Measurements from ENCODE around the gene MOB3C. TPM values are rescaled to one million over a fixed set of nuclear protein-coding genes. Genes with fewer than 3 reads are reported as not detected.
"Not testable (repeated sequence)": the region's sequence is repeated elsewhere in the genome, so short reads cannot be mapped to it uniquely, and the experiment has no call there.

MOB3C gene
- total RNA-seq, 2 experiments from 2014 or later, result 2.7 to 3.8 TPM

- Histone ChIP-seq H3K4me2 (ENCODE audit: low read length) (no peak overlapping the region), H2AFZ (ENCODE audit: low read length) (no peak overlapping the region), H3K4me3 (ENCODE audit: low read depth, low read length, poor library complexity, severe bottlenecking) (no peak overlapping the region), H3K79me2 (ENCODE audit: insufficient read depth, low read depth, low read length) (no peaks in the 10 kb centered on the region), H4K20me1 (ENCODE audit: insufficient read depth, low read length) (no peaks in the 10 kb centered on the region), H3K4me1 (ENCODE audit: insufficient read depth, low read length, poor library complexity, severe bottlenecking) (no peaks in the 10 kb centered on the region), H3K36me3 (ENCODE audit: insufficient read depth, low read length) (peaks cover 63% of the 10 kb centered on the region), H3K27ac (ENCODE audit: low read depth, low read length, poor library complexity, severe bottlenecking) (no peak overlapping the region), H3K9me2 (ENCODE audit: insufficient read depth, low read length) (no peaks in the 10 kb centered on the region), H3K9me3 (ENCODE audit: low read length) (peaks cover 21% of the 10 kb centered on the region)
- DNase-seq (ENCODE audit: low spot score), result no peak
- intact Hi-C loops (cut with micrococcal nuclease; ENCODE audit: unreplicated experiment), result no loop called here
- TF ChIP-seq EZH2phosphoT487 (IDR thresholded peaks at IDR 0.05; ENCODE audit: borderline replicate concordance, low read depth, low read length), result no peak
- TF ChIP-seq, protein P1, sequence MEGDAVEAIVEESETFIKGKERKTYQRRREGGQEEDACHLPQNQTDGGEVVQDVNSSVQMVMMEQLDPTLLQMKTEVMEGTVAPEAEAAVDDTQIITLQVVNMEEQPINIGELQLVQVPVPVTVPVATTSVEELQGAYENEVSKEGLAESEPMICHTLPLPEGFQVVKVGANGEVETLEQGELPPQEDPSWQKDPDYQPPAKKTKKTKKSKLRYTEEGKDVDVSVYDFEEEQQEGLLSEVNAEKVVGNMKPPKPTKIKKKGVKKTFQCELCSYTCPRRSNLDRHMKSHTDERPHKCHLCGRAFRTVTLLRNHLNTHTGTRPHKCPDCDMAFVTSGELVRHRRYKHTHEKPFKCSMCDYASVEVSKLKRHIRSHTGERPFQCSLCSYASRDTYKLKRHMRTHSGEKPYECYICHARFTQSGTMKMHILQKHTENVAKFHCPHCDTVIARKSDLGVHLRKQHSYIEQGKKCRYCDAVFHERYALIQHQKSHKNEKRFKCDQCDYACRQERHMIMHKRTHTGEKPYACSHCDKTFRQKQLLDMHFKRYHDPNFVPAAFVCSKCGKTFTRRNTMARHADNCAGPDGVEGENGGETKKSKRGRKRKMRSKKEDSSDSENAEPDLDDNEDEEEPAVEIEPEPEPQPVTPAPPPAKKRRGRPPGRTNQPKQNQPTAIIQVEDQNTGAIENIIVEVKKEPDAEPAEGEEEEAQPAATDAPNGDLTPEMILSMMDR (conservative IDR thresholded peaks at IDR 0.05; ENCODE audit: low read length), result no peak
- ChIA-PET POLR2A (interaction anchor here (1.3 to 1.6 kb wide), 2 partner anchors 14 to 20 kb away, joined by 4 to 6 read pairs; partner anchors contain the start of gene ATPAF1), CTCF (ENCODE audit: unreplicated experiment) (no interaction called here)
- BruUV-seq (replicated peaks), result no TSS peak
Measured at GRCh38 chr1:46653405-46653958, 36.9 kb upstream of the MOB3C start.

DNA sequence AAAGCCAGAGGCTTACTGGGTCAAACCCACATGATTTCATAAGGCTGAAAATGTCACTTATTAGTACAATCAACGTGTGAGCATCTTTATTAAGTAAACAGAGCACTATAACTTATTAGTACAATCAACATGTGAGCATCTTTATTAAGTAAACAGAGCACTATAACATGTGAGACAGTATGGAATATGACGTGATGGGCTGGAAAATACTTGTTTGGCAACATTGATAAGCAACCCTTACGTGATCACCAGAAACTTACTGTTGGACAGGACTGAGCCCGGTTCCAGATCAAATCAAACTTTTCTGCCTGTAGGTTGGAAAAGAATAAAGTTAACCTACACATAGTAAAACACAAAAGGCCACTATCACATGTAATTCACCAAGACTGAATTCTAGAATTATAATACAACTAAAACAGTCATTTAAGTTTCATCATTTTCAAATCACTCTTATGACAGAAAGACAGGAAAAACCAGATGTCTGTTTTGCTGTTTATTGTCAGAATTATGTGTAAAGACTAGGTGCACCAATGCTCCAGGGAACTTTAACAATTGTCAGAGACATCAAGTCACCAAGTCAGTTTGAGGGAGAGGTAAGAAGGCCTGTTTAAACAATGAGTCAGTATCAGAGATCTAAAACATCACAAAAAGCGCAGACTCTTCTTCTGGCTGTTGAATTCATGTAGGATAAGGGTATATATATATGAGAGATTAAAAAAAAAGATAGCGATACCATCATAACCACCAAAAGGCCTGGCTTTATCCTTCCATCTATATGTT is 35.9 kb upstream of the MOB3C start:
- H3K4me1 ChIP-seq (ENCODE audit: insufficient read depth, low read length, poor library complexity, severe bottlenecking), result no peaks in the 10 kb centered on the region
- intact Hi-C loops (cut with micrococcal nuclease; ENCODE audit: unreplicated experiment), result no loop called here
- H3K4me2 ChIP-seq (ENCODE audit: low read length), result no peak overlapping the region
- ChIA-PET POLR2A (no interaction called here), CTCF (ENCODE audit: unreplicated experiment) (no interaction called here)
- TF ChIP-seq EZH2phosphoT487 (IDR thresholded peaks at IDR 0.05; ENCODE audit: borderline replicate concordance, low read depth, low read length), result no peak
- TF ChIP-seq, protein P1 (conservative IDR thresholded peaks at IDR 0.05; ENCODE audit: low read length), result no peak
- no TSS peak for BruUV-seq (replicated peaks)
- H3K79me2 ChIP-seq (ENCODE audit: insufficient read depth, low read depth, low read length), result no peaks in the 10 kb centered on the region
- H3K9me2 ChIP-seq (ENCODE audit: insufficient read depth, low read length), result no peaks in the 10 kb centered on the region
- H3K9me3 ChIP-seq (ENCODE audit: low read length), result peaks cover 24% of the 10 kb centered on the region
- DNase-seq (ENCODE audit: low spot score), result no peak
- no peaks in the 10 kb centered on the region for H4K20me1 ChIP-seq (ENCODE audit: insufficient read depth, low read length)
- no peak overlapping the region for H2AFZ ChIP-seq (ENCODE audit: low read length)
- no peak overlapping the region for H3K4me3 ChIP-seq (ENCODE audit: low read depth, low read length, poor library complexity, severe bottlenecking)
- peaks cover 65% of the 10 kb centered on the region for H3K36me3 ChIP-seq (ENCODE audit: insufficient read depth, low read length)
- H3K27ac ChIP-seq (ENCODE audit: low read depth, low read length, poor library complexity, severe bottlenecking), result no peak overlapping the region

DNA sequence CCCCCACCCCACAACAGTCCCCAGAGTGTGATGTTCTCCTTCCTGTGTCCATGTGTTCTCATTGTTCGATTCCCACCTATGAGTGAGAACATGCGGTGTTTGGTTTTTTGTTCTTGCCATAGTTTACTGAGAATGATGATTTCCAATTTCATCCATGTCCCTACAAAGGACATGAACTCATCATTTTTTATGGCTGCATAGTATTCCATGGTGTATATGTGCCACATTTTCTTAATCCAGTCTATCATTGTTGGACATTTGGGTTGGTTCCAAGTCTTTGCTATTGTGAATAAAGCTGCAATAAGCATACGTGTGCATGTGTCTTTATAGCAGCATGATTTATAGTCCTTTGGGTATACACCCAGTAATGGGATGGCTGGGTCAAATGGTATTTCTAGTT is 34.5 kb upstream of the MOB3C start:
- H3K4me2 ChIP-seq (ENCODE audit: low read length); H4K20me1 ChIP-seq (ENCODE audit: insufficient read depth, low read length); H3K4me1 ChIP-seq (ENCODE audit: insufficient read depth, low read length, poor library complexity, severe bottlenecking); H3K27ac ChIP-seq (ENCODE audit: low read depth, low read length, poor library complexity, severe bottlenecking); H2AFZ ChIP-seq (ENCODE audit: low read length); DNase-seq (ENCODE audit: low spot score); H3K9me2 ChIP-seq (ENCODE audit: insufficient read depth, low read length); BruUV-seq (replicated peaks); H3K79me2 ChIP-seq (ENCODE audit: insufficient read depth, low read depth, low read length); intact Hi-C loops (cut with micrococcal nuclease; ENCODE audit: unreplicated experiment); POLR2A ChIA-PET; H3K4me3 ChIP-seq (ENCODE audit: low read depth, low read length, poor library complexity, severe bottlenecking); CTCF ChIA-PET (ENCODE audit: unreplicated experiment): not testable (repeated sequence)
- peaks cover 24% of the 10 kb centered on the region for H3K9me3 ChIP-seq (ENCODE audit: low read length)
- H3K36me3 ChIP-seq (ENCODE audit: insufficient read depth, low read length), result peaks cover 56% of the 10 kb centered on the region

Measured in OCI-LY7 (cell line).